Vein endothelial cell (primary cell): ENCODE results near the gene GJA1. TPM values are rescaled to one million over a fixed set of nuclear protein-coding genes. Genes with fewer than 3 reads are reported as not detected.

Experiments
- small RNA-seq: library from RNA; depleted of rRNA; stranded (forward); fragments of <200 nt; gene quantifications from one replicate; pipeline ENCODE3, GENCODE V24; 2012
- total RNA-seq: library from RNA; depleted of rRNA; stranded (reverse); fragments of >200 nt; gene quantifications from 2 replicates; pipeline ENCODE4 v1.2.3, GENCODE V29; 2012

The GJA1 gene
- total RNA-seq: 435 and 470 TPM in 2 replicates

GRCh38 chr6:121435444-121436069 is at the start of gene GJA1:
Gene GJA1, plus strand, starts transcription at chr6:121435646. Its CDS starts 11,202 bp downstream, at chr6:121446848.

Small RNA genes lying within 50 kb of the gene (small RNA-seq; reads per million reads assigned to genes)
- not detected for gene RNU4-35P

Other genes with a start within 250 kb of the GJA1 start
- gene TBC1D32, start 101.2 kb upstream of the GJA1 start, total RNA-seq: 4.5 and 4.9 TPM in 2 replicates